MM.1S (cell line): ENCODE measurements around the gene MAGIX.
A peak's percentile ranks its signal among the peaks of the same experiment; 100 is the strongest.
"Not testable (repeated sequence)": the region's sequence is repeated elsewhere in the genome, so short reads cannot be mapped to it uniquely, and the experiment has no call there.

Source experiments
- DNase-seq: peaks from one replicate; pipeline ENCODE4 v3.0.0-alpha.2; 2015
- H2AFZ ChIP-seq: fragments of 300-600 bp; sonication (generic); 2 replicates; pipeline ENCODE4 v1.6.0; 2016; ENCODE audit warnings: antibody characterized with exemption, low read length
- H3F3A ChIP-seq: fragments of 300-600 bp; sonication (generic); 2 replicates; pipeline ENCODE4 v1.6.1; 2016; ENCODE audit warnings: mild to moderate bottlenecking, antibody characterized with exemption, low read length, moderate library complexity, mixed read lengths; ENCODE audit not compliant: insufficient read depth
- H3K27ac ChIP-seq: fragments of 300-600 bp; sonication (generic); 2 replicates; pipeline ENCODE4 v1.5.1; 2016; ENCODE audit warnings: mild to moderate bottlenecking, low read length
- H3K27me3 ChIP-seq: fragments of 300-600 bp; sonication (generic); replicated peaks from 2 replicates; pipeline ENCODE4 v1.6.0; 2016; ENCODE audit warnings: low read length; ENCODE audit not compliant: insufficient read depth
- H3K36me3 ChIP-seq: fragments of 300-600 bp; sonication (generic); replicated peaks from 2 replicates; pipeline ENCODE4 v1.6.1; 2016; ENCODE audit warnings: mild to moderate bottlenecking, low read length, mixed read lengths; ENCODE audit not compliant: insufficient read depth
- H3K4me1 ChIP-seq: fragments of 300-600 bp; sonication (generic); 2 replicates; pipeline ENCODE4 v1.6.1; 2016; ENCODE audit warnings: low read length, mixed read lengths
- H3K4me2 ChIP-seq: fragments of 300-600 bp; sonication (generic); 2 replicates; pipeline ENCODE4 v1.6.0; 2016; ENCODE audit warnings: low read depth, low read length
- H3K4me3 ChIP-seq: fragments of 300-600 bp; sonication (generic); 2 replicates; pipeline ENCODE4 v1.5.1; 2016; ENCODE audit warnings: low read length, mixed read lengths
- H3K79me2 ChIP-seq: fragments of 300-600 bp; sonication (generic); 2 replicates; pipeline ENCODE4 v1.6.1; 2016; ENCODE audit warnings: mixed run types, low read length, mixed read lengths
- H3K9ac ChIP-seq: fragments of 300-600 bp; sonication (generic); 2 replicates; pipeline ENCODE4 v1.6.1; 2016; ENCODE audit warnings: low read length, mixed read lengths
- H3K9me2 ChIP-seq: fragments of 300-600 bp; sonication (generic); replicated peaks from 2 replicates; pipeline ENCODE4 v1.6.1; 2016; ENCODE audit warnings: mild to moderate bottlenecking, low read length, mixed read lengths; ENCODE audit not compliant: insufficient read depth
- H3K9me3 ChIP-seq: fragments of 300-600 bp; sonication (generic); replicated peaks from 2 replicates; pipeline ENCODE4 v1.6.1; 2016; ENCODE audit warnings: mild to moderate bottlenecking, low read length, mixed read lengths; ENCODE audit not compliant: insufficient read depth
- H4K20me1 ChIP-seq: fragments of 300-600 bp; sonication (generic); 2 replicates; pipeline ENCODE4 v1.6.1; 2016; ENCODE audit warnings: mild to moderate bottlenecking, low read length, moderate library complexity, mixed read lengths; ENCODE audit not compliant: insufficient read depth
- EZH2 ChIP-seq: fragments of 300-600 bp; sonication (generic); optimal IDR thresholded peaks from 2 replicates; pipeline ENCODE3; 2017; ENCODE audit warnings: low read depth, mild to moderate bottlenecking, antibody characterized with exemption, low read length, mixed read lengths
- EZH2phosphoT487 ChIP-seq: fragments of 300-600 bp; sonication (generic); IDR thresholded peaks from 2 replicates; pipeline ENCODE4 v1.6.1; 2018; ENCODE audit warnings: antibody characterized with exemption, low read length
- TF ChIP-seq, protein P1 (sequence below): fragments of 300-600 bp; sonication (generic); IDR thresholded peaks from 2 replicates; pipeline ENCODE4 v1.5.1; 2016; ENCODE audit warnings: antibody characterized with exemption, low read length, mixed read lengths

MAGIX gene

DNA sequence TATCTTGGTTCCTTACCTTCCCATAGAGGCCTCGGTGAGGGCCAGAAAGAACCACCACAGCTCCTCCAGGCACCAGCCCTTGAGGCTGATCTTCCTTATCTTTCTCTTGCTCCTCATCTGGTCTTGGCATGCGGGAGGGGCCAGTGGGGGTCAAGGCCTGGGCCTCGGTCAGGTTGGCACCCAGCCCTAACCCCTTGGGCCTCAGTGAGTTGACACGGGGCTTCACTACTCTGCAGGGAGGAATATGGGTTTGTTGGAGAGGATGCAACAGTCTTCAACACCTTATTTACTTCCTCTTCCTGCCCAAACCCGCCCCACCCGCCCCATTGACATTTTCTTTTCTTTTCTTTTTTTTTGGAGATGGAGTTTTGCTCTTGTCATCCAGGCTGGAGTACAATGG lies 45.0 kb upstream of the MAGIX start:
- Histone ChIP-seq H3K9me2 (no peaks in the 10 kb centered on the region), H3K4me3 (no peak overlapping the region), H3K4me2 (no peak overlapping the region), H2AFZ (no peak overlapping the region), H3K79me2 (peaks cover 12% of the 10 kb centered on the region), H3K4me1 (no peaks in the 10 kb centered on the region), H3K9ac (no peak overlapping the region), H3K27me3 (no peaks in the 10 kb centered on the region), H4K20me1 (no peaks in the 10 kb centered on the region), H3K36me3 (no peaks in the 10 kb centered on the region), H3K27ac (no peak overlapping the region), H3F3A (no peaks in the 10 kb centered on the region), H3K9me3 (no peaks in the 10 kb centered on the region)
- TF ChIP-seq EZH2 (no peak), EZH2phosphoT487 (no peak)
- TF ChIP-seq, protein P1, sequence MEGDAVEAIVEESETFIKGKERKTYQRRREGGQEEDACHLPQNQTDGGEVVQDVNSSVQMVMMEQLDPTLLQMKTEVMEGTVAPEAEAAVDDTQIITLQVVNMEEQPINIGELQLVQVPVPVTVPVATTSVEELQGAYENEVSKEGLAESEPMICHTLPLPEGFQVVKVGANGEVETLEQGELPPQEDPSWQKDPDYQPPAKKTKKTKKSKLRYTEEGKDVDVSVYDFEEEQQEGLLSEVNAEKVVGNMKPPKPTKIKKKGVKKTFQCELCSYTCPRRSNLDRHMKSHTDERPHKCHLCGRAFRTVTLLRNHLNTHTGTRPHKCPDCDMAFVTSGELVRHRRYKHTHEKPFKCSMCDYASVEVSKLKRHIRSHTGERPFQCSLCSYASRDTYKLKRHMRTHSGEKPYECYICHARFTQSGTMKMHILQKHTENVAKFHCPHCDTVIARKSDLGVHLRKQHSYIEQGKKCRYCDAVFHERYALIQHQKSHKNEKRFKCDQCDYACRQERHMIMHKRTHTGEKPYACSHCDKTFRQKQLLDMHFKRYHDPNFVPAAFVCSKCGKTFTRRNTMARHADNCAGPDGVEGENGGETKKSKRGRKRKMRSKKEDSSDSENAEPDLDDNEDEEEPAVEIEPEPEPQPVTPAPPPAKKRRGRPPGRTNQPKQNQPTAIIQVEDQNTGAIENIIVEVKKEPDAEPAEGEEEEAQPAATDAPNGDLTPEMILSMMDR = no peak
- no peak for DNase-seq

DNA sequence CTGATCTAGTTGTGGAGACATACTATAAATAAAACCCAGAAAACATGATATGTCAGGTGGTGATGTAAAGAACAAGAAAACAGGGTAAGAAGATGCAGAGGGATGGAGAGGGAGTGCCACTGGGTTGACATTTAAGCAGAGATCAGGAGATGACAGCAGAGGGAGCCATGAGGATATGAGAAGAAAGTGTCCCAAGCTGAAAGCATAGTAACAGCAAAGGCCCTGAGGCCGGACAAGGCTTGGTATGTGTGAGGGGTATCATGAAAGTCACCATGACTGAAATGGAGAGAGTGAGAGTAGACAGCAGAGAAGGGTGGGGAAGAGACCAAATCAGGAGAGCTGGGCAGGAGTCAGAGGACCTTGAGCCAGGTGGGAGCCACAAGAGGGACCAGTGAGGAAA lies 42.5 kb upstream of the MAGIX start:
- Histone ChIP-seq H3F3A (no peaks in the 10 kb centered on the region), H4K20me1 (no peaks in the 10 kb centered on the region), H3K4me3 (no peak overlapping the region), H3K79me2 (peaks cover 22% of the 10 kb centered on the region), H3K4me1 (no peaks in the 10 kb centered on the region), H3K9me2 (no peaks in the 10 kb centered on the region), H3K27me3 (no peaks in the 10 kb centered on the region), H3K4me2 (no peak overlapping the region), H3K36me3 (no peaks in the 10 kb centered on the region), H3K27ac (no peak overlapping the region), H2AFZ (no peak overlapping the region), H3K9ac (no peak overlapping the region), H3K9me3 (no peaks in the 10 kb centered on the region)
- TF ChIP-seq EZH2phosphoT487 = no peak
- TF ChIP-seq, protein P1 = no peak
- no peak for TF ChIP-seq EZH2
- DNase-seq = no peak

DNA sequence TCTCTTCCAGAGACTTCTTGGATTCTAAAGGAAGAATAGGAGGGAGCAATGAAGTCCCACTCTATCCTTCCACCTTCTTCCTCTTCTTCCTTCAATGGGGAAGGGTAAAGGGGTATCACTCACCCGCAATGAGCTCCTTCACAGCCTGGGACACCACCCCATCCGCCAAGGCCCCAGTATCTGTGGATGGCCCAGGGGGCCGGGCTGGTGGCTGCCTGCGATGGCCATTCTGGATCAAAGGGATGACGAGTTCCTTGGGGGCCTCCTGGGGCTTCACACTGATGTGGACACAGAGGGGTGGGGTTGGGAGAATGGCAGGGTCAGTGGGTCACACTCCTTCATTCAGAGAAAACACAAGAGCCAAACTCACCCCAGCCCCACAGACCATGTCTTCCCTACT lies 40.1 kb upstream of the MAGIX start:
- Histone ChIP-seq H3K9me3 (no peaks in the 10 kb centered on the region), H3K36me3 (no peaks in the 10 kb centered on the region), H3K4me1 (no peaks in the 10 kb centered on the region), H3K4me3 (peak overlapping the region; percentile 77), H3K9me2 (no peaks in the 10 kb centered on the region), H3K9ac (peak overlapping the region; percentile 84; the same call in 1 of the 2 replicates), H4K20me1 (no peaks in the 10 kb centered on the region), H3K27me3 (no peaks in the 10 kb centered on the region), H3F3A (no peaks in the 10 kb centered on the region), H3K4me2 (peak overlapping the region; percentile 72), H3K27ac (no peak overlapping the region), H3K79me2 (peaks cover 22% of the 10 kb centered on the region), H2AFZ (no peak overlapping the region)
- TF ChIP-seq, protein P1 = no peak
- no peak for TF ChIP-seq EZH2phosphoT487
- no peak for TF ChIP-seq EZH2
- DNase-seq = no peak

DNA sequence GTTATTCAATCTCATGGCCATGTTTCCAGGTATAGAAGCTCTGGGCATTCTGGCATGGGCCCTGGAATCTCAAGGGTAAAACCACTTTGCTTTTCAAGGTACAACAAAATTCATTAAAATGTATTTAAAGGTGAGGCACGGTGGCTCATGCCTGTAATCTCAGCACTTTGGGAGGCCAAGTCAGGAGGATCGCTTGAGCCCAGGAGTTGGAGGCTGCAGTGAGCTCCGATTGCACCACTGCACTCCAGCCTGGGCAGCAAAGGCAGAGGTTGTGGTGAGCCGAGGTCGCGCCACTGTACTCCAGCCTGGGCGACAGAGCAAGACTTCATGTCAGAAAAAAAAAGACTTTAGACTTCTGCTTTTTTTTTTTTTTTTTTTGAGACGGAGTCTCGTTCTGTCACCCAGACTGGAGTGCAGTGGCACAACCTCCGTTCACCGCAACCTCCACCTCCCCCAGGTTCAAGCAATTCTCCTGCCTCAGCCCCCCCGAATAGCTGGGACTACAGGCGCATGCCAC lies 34.8 kb upstream of the MAGIX start:
- not testable (repeated sequence) for H3K9me2 ChIP-seq, H3K4me3 ChIP-seq, H3K27ac ChIP-seq, H4K20me1 ChIP-seq, H3K79me2 ChIP-seq, H3F3A ChIP-seq, H3K36me3 ChIP-seq, H3K9ac ChIP-seq, DNase-seq, H3K4me1 ChIP-seq, H3K4me2 ChIP-seq, H2AFZ ChIP-seq, H3K27me3 ChIP-seq, H3K9me3 ChIP-seq
